Activated CD8-positive, alpha-beta T cell treated with anti-CD3 and anti-CD28 coated beads for 36 hours (primary cell): Measurements from ENCODE around the gene SPRY2. TPM values are rescaled to one million over a fixed set of nuclear protein-coding genes. Genes with fewer than 3 reads are reported as not detected.

Experiments
- ATAC-seq: fragments of 200-7000 bp; cut with Tn5 transposase; one replicate; pipeline ENCODE4 v1.10.0; 2021; ENCODE audit warnings: mild to moderate bottlenecking, moderate library complexity
- CTCF ChIA-PET: fragments of 350-600 bp; sonication (Branson Sonifier 250); formaldehyde crosslinking; loops from one replicate; lab custom pipeline; 2021; ENCODE audit warnings: antibody characterized with exemption; lab: Charles Lee
- POLR2A ChIA-PET: fragments of 350-600 bp; sonication (Branson Sonifier 250); formaldehyde crosslinking; loops from one replicate; lab custom pipeline; 2021; ENCODE audit warnings: antibody characterized with exemption; lab: Charles Lee
- DNase-seq: peaks from one replicate; pipeline ENCODE4 v3.0.0-alpha.2; 2020
- H3K27ac Mint-ChIP-seq: one replicate; pipeline ENCODE4 v1.8.0; 2021; ENCODE audit warnings: mild to moderate bottlenecking, mixed read lengths
- H3K27me3 Mint-ChIP-seq: one replicate; pipeline ENCODE4 v1.8.0; 2021; ENCODE audit warnings: mixed read lengths
- H3K36me3 Mint-ChIP-seq: one replicate; pipeline ENCODE4 v1.8.0; 2021; ENCODE audit warnings: low read depth, mixed read lengths
- H3K4me1 Mint-ChIP-seq: one replicate; pipeline ENCODE4 v1.8.0; 2021; ENCODE audit warnings: low read depth, mixed read lengths
- H3K4me3 Mint-ChIP-seq: one replicate; pipeline ENCODE4 v1.8.0; 2021; ENCODE audit warnings: mild to moderate bottlenecking, moderate library complexity, mixed read lengths
- H3K9me3 Mint-ChIP-seq: one replicate; pipeline ENCODE4 v1.8.0; 2021; ENCODE audit warnings: mixed read lengths
- intact Hi-C: fragments of 100-400 bp; cut with micrococcal nuclease; formaldehyde crosslinking; loops from one replicate; pipeline ENCODE4 v1.10.0; 2022
- total RNA-seq, 2 experiments: library from RNA; stranded (reverse); gene quantifications; one replicate each; pipeline ENCODE4 v1.2.3, GENCODE V29; 2021
- TF ChIP-seq, protein P1 (sequence below): fragments of 200-600 bp; IDR thresholded peaks from one replicate; pipeline ENCODE4 v1.8.0; 2022; ENCODE audit warnings: antibody characterized with exemption, mild to moderate bottlenecking

SPRY2 gene
- total RNA-seq, 2 experiments from 2014 or later, result 0.90 to 1.3 TPM

DNA sequence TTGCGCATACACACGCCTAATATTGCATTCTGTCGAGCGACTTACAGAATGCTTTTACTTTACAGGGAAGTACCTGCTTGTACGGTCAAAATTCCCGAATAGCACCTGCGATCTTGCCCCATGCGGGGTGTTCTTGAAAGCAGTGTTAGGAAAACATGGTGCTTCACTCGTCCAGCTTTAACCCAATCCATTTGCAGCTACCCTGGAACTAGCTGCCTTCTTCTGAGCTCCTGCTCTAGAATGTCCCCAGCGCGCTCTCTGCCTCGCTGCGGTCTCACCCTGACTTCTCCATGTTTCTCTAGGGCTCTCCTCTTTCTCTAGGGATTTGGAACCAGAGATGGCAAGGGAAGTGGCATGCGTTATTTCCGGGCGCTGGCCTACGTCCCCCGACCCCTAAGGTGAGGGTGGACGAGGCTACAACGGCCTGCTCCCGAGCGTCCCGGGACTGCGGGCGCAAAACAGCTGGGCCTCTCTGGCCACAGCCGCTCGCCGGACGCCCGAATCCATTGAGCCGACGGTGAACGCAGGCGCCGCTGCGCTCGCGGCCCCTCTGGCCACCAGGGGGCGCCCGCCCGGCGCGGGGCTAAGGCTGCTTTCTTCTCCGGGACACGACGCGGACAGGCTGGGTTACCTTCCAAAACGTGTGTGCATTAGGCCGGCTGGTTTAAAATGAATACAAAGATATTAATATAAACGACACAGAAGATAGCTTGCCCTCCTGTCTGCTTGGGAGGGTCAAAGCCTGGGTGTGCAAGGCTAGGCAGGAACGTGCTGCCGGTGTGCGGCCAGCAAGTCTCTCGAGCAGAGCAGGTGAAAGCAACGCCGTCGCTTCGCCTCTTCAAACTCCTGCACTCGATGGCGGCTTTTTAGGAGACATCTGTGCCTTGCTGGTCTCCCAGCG is 1.8 kb upstream of the SPRY2 start:
- Mint-ChIP-seq H3K4me1 (peaks cover 21% of the 10 kb centered on the region), H3K9me3 (no peaks in the 10 kb centered on the region), H3K36me3 (no peaks in the 10 kb centered on the region), H3K4me3 (peak overlapping the region; percentile 66), H3K27ac (no peak overlapping the region), H3K27me3 (peaks cover 42% of the 10 kb centered on the region)
- ATAC-seq (peak; percentile 59), DNase-seq (peak; percentile 69)
- CTCF ChIA-PET, result interaction anchor here (0.6 to 2.3 kb wide), 28 partner anchors 8 to 673 kb away, joined by 3 to 14 read pairs (median 3); no protein-coding TSS in a partner anchor
- POLR2A ChIA-PET, result no interaction called here
- TF ChIP-seq, protein P1, sequence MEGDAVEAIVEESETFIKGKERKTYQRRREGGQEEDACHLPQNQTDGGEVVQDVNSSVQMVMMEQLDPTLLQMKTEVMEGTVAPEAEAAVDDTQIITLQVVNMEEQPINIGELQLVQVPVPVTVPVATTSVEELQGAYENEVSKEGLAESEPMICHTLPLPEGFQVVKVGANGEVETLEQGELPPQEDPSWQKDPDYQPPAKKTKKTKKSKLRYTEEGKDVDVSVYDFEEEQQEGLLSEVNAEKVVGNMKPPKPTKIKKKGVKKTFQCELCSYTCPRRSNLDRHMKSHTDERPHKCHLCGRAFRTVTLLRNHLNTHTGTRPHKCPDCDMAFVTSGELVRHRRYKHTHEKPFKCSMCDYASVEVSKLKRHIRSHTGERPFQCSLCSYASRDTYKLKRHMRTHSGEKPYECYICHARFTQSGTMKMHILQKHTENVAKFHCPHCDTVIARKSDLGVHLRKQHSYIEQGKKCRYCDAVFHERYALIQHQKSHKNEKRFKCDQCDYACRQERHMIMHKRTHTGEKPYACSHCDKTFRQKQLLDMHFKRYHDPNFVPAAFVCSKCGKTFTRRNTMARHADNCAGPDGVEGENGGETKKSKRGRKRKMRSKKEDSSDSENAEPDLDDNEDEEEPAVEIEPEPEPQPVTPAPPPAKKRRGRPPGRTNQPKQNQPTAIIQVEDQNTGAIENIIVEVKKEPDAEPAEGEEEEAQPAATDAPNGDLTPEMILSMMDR, result peak; percentile 95
- intact Hi-C loops, result no loop called here

DNA sequence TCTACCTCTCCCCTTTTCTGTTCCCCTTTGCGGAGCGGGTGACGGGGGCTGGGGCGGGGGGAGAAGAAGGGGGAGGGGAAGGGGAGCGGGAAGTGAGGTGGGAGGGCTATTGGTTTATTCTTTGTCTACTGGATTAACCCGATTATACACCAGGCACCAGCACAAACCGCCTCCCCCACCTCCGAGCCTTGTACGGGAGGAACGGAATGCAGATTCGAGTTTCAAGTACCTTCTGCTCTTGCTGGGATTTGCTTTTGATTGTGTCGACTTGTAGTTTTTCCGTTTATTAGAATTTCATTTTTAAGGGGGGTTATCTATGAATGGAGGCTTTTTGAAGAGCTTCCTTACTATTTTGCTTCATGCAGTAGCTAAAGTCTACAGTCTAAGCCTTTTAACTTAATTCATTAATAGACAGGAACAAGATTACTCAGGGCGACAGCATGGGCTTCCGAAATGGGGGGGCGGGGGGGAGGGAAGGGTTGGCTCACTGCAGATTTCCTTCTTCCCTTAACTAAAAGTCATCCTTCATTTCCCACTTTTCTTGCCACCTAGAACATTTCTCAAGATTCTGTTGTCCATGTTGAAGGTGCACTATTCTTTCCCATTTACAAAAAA is 937 bp upstream of the SPRY2 start:
- intact Hi-C loops, result no loop called here
- Mint-ChIP-seq H3K27me3 (peaks cover 43% of the 10 kb centered on the region), H3K4me1 (peaks cover 21% of the 10 kb centered on the region), H3K4me3 (peak overlapping the region; percentile 66), H3K27ac (no peak overlapping the region), H3K36me3 (no peaks in the 10 kb centered on the region), H3K9me3 (no peaks in the 10 kb centered on the region)
- TF ChIP-seq, protein P1, result no peak
- CTCF ChIA-PET, result interaction anchor here (0.7 to 2.3 kb wide), 11 partner anchors 7 to 369 kb away, joined by 3 to 14 read pairs (median 5); no protein-coding TSS in a partner anchor
- POLR2A ChIA-PET, result no interaction called here
- ATAC-seq (no peak), DNase-seq (peak; percentile 18)

GRCh38 chr13:80340651-80341100 is 250 bp downstream of the SPRY2 start:
- no peak overlapping the region for H3K4me3 Mint-ChIP-seq
- H3K4me1 Mint-ChIP-seq, result peaks cover 21% of the 10 kb centered on the region
- no peaks in the 10 kb centered on the region for H3K9me3 Mint-ChIP-seq
- peak overlapping the region; percentile 40 for H3K27ac Mint-ChIP-seq
- H3K36me3 Mint-ChIP-seq, result no peaks in the 10 kb centered on the region
- peak; percentile 36 for ATAC-seq
- CTCF ChIA-PET, result no interaction called here
- TF ChIP-seq, protein P1, result no peak
- POLR2A ChIA-PET, result no interaction called here
- H3K27me3 Mint-ChIP-seq, result peaks cover 44% of the 10 kb centered on the region
- intact Hi-C loops, result no loop called here
- DNase-seq, result peak; percentile 8

DNA sequence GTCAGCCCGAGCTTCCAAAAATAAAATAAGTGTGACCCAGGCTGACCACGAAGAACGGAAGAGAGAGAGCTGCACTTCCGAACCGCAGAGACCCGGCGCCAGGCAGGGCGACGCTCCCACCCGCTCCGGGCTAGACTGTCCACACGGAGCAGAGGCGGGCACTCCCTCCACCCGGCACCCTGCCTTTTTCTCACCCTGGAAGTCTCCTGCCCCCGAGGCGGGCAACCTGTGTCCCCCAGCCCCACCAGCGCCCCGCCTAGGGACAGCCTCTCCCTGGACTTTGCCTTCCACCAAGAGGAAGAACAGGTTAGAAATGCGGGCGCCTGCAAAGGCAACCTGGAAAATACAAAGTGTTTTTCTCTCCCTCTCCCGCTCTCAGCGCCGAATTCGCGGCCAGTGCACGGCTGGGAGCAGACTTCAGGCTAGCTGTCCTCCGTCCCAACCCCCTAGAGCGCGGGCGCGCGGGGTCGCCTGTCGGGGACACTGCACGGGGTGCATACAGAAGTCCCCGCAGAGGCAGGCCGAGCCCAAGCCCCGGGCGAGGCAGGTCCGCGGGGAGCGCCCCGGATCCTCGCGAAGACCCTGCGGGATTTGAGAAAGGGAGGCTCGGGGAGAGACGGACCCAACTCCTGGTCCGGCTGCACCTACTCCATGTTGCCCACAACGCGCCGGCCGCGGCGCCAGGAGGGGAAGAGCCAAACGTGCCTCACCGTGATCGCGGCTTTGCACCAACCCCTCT is 845 bp downstream of the SPRY2 start:
- Mint-ChIP-seq H3K27me3 (peaks cover 38% of the 10 kb centered on the region), H3K4me3 (no peak overlapping the region), H3K4me1 (peaks cover 21% of the 10 kb centered on the region), H3K9me3 (no peaks in the 10 kb centered on the region), H3K36me3 (no peaks in the 10 kb centered on the region), H3K27ac (no peak overlapping the region)
- TF ChIP-seq, protein P1, result no peak
- intact Hi-C loops, result no loop called here
- ATAC-seq (no peak), DNase-seq (peak; percentile 20)
- CTCF ChIA-PET, result interaction anchor here (0.6 kb wide), 1 partner anchor 42 kb away, joined by 3 read pairs; no protein-coding TSS in a partner anchor
- POLR2A ChIA-PET, result no interaction called here
